NCI-H2029 (cell line): ENCODE data around the gene CACNA1D.

Source experiments
- DNase-seq: peaks from one replicate; lab custom pipeline; 2025; lab: John Stamatoyannopoulos, UW

The CACNA1D gene

GRCh38 chr3:53806182-53807116 lies 312.0 kb downstream of the CACNA1D start:
- DNase-seq, result no peak

GRCh38 chr3:53807117-53807810 lies 312.9 kb downstream of the CACNA1D start:
- DNase-seq, result no peak

- no peak for DNase-seq
Observed at GRCh38 chr3:53808496-53808895, 314.1 kb downstream of the CACNA1D start.

GRCh38 chr3:53809267-53809666 lies 314.9 kb downstream of the CACNA1D start:
- no peak for DNase-seq

- DNase-seq, result no peak
Observed at GRCh38 chr3:53809764-53810400, 315.5 kb downstream of the CACNA1D start.

- DNase-seq, result no peak
Observed at GRCh38 chr3:53811143-53811927, 316.9 kb downstream of the CACNA1D start.

GRCh38 chr3:53812434-53812833 lies 318.0 kb downstream of the CACNA1D start:
- no peak for DNase-seq

GRCh38 chr3:53813229-53813628 lies 318.8 kb downstream of the CACNA1D start:
- no peak for DNase-seq

GRCh38 chr3:53813876-53814275 lies 319.5 kb downstream of the CACNA1D start:
- no peak for DNase-seq

GRCh38 chr3:53815067-53815466 lies 320.7 kb downstream of the CACNA1D start:
- no peak for DNase-seq

- DNase-seq, result no peak
Observed at GRCh38 chr3:53815651-53816050, 321.2 kb downstream of the CACNA1D start.

GRCh38 chr3:53816425-53816824 lies 322.0 kb downstream of the CACNA1D start:
- DNase-seq, result no peak

- no peak for DNase-seq
Observed at GRCh38 chr3:53817211-53817610, 322.8 kb downstream of the CACNA1D start.

- no peak for DNase-seq
Observed at GRCh38 chr3:53817809-53818208, 323.4 kb downstream of the CACNA1D start.

- no peak for DNase-seq
Observed at GRCh38 chr3:53818221-53819162, 324.1 kb downstream of the CACNA1D start.

GRCh38 chr3:53819163-53819868 lies 324.9 kb downstream of the CACNA1D start:
- no peak for DNase-seq

GRCh38 chr3:53820084-53820483 lies 325.7 kb downstream of the CACNA1D start:
- DNase-seq, result no peak

- DNase-seq, result no peak
Observed at GRCh38 chr3:53820756-53821580, 326.6 kb downstream of the CACNA1D start.

GRCh38 chr3:53821631-53822121 lies 327.3 kb downstream of the CACNA1D start:
- DNase-seq, result peak; percentile 27
